Measurements from ENCODE around the gene CRTAC1. TPM values are rescaled to one million over a fixed set of nuclear protein-coding genes. Genes with fewer than 3 reads are reported as not detected.

The CRTAC1 gene
- total RNA-seq, 1 donor from 2014 or later: 128 TPM

DNA sequence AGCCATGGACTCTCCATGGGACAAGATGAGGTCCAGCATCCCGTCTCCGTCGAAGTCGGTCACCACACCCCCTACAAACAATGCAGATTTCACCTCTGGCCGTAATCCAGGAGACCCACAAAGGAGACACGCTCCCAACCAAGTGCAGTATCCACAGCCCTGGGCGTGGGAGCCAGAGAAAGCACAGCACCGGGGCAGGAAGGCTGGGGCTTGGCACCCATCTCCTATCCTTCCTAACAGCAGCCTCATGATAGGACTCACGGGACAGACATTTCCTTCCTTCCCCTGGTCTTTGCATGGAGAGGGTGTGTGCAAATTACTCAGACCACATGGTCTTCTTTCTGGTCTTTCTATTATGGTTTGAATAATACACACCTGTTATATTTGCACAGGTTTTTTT, 134.5 kb downstream of the CRTAC1 start:
- Histone ChIP-seq H3K4me1 (peaks cover 8% of the 10 kb centered on the region), H3K4me3 (no peak overlapping the region), H3K36me3 (no peaks in the 10 kb centered on the region), H3K27ac (no peak overlapping the region), H3K27me3 (no peaks in the 10 kb centered on the region), H3K9me3 (no peaks in the 10 kb centered on the region)
- intact Hi-C loops (cut with DNase I): no loop called here
- ATAC-seq (no peak), DNase-seq (no peak)
- TF ChIP-seq, protein P1, sequence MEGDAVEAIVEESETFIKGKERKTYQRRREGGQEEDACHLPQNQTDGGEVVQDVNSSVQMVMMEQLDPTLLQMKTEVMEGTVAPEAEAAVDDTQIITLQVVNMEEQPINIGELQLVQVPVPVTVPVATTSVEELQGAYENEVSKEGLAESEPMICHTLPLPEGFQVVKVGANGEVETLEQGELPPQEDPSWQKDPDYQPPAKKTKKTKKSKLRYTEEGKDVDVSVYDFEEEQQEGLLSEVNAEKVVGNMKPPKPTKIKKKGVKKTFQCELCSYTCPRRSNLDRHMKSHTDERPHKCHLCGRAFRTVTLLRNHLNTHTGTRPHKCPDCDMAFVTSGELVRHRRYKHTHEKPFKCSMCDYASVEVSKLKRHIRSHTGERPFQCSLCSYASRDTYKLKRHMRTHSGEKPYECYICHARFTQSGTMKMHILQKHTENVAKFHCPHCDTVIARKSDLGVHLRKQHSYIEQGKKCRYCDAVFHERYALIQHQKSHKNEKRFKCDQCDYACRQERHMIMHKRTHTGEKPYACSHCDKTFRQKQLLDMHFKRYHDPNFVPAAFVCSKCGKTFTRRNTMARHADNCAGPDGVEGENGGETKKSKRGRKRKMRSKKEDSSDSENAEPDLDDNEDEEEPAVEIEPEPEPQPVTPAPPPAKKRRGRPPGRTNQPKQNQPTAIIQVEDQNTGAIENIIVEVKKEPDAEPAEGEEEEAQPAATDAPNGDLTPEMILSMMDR (IDR thresholded peaks at IDR 0.05): no peak

DNA sequence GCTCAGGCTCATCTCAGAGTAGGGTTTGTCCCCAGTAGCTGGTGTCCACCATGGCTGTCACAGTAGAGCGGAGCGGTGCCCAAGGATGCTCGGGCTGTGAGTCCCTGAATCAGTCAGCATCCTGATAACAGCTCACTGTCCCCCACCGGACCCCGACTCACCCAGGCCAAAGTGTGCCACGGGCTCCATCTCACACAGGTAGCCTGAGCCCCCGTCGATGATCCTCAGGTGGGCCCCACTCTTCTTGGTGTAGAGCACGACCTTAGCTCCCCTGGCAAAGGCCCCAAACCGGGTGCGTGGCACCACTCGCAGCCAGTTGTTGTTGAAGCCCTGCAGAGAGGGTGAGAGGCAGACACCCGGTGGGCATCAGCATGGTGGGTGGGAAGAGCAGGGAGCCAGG, 135.3 kb downstream of the CRTAC1 start:
- no peaks in the 10 kb centered on the region for H3K27me3 ChIP-seq
- intact Hi-C loops (cut with DNase I): no loop called here
- DNase-seq (no peak), ATAC-seq (no peak)
- H3K9me3 ChIP-seq: no peaks in the 10 kb centered on the region
- no peak overlapping the region for H3K4me3 ChIP-seq
- no peaks in the 10 kb centered on the region for H3K36me3 ChIP-seq
- no peak overlapping the region for H3K27ac ChIP-seq
- peaks cover 8% of the 10 kb centered on the region for H3K4me1 ChIP-seq
- TF ChIP-seq, protein P1 (IDR thresholded peaks at IDR 0.05): no peak

DNA sequence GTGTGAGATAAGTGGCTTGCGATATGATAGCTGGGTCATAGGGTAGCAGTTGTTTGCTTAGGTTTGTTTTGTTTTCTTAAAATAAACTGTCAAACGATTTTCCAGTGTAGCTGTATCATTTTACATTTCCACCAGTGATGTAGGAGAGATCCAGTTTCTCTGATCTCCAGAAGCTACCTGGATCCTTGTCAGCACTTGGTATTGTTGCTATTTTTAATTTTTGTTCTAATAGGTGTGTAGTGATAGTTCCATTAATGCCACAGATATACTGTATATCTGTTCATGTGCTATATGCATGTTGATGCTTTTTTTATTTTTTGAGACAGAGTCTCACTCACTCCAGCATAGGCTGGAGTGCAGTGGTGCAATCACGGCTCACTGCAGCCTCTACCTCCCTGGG, 136.3 kb downstream of the CRTAC1 start:
- H3K4me3 ChIP-seq: no peak overlapping the region
- H3K4me1 ChIP-seq: peaks cover 8% of the 10 kb centered on the region
- intact Hi-C loops (cut with DNase I): no loop called here
- ATAC-seq: no peak
- no peaks in the 10 kb centered on the region for H3K9me3 ChIP-seq
- no peaks in the 10 kb centered on the region for H3K27me3 ChIP-seq
- no peak overlapping the region for H3K27ac ChIP-seq
- H3K36me3 ChIP-seq: no peaks in the 10 kb centered on the region
- TF ChIP-seq, protein P1 (IDR thresholded peaks at IDR 0.05): no peak
- DNase-seq: no peak

DNA sequence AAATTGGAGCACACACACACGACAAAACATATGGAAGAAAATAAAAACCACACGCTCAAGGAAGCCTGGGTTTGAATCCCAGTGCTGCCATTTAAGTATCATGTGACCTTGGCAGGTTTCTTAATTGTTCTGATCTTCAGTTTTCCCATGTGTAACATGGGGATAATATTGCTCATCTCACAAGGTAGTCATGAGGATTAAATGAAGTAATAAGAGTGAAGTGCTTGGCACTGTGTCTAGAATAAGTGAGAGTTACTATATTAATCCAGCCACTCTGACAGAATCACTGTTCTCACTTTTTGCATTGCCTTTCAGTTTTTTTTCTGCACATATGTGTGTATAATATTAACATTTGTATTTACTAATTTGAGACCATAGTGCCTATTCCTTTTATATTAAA, 137.5 kb downstream of the CRTAC1 start:
- H3K9me3 ChIP-seq: no peaks in the 10 kb centered on the region
- no peaks in the 10 kb centered on the region for H3K27me3 ChIP-seq
- peak overlapping the region; percentile 80 for H3K27ac ChIP-seq
- DNase-seq (no peak), ATAC-seq (no peak)
- TF ChIP-seq, protein P1 (IDR thresholded peaks at IDR 0.05): no peak
- H3K4me1 ChIP-seq: peaks cover 4% of the 10 kb centered on the region
- no peaks in the 10 kb centered on the region for H3K36me3 ChIP-seq
- H3K4me3 ChIP-seq: no peak overlapping the region
- intact Hi-C loops (cut with DNase I): no loop called here

DNA sequence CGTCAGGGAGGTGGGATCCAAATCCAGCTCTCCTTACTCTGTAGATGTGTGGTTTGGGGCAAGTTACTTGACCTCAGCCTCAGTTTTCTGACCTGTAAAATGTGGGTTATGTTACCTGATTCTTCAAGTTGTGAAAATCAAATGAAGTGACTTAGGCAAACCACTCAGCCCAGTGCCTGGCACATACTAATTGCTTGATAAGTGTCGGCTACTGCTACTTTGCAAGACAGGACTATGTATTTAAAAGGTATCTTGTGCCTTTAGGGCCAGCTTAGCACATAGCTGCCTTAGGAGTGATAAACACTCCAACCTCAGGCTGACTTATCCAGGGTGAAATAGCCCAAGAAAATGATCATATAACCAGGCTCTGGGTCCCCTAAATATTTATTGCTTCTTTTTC, 137.9 kb downstream of the CRTAC1 start:
- Histone ChIP-seq H3K9me3 (no peaks in the 10 kb centered on the region), H3K4me1 (peaks cover 4% of the 10 kb centered on the region), H3K27ac (peak overlapping the region; percentile 80), H3K27me3 (no peaks in the 10 kb centered on the region), H3K4me3 (no peak overlapping the region), H3K36me3 (no peaks in the 10 kb centered on the region)
- TF ChIP-seq, protein P1 (IDR thresholded peaks at IDR 0.05): no peak
- ATAC-seq (peak; percentile 2), DNase-seq (no peak)
- intact Hi-C loops (cut with DNase I): no loop called here

DNA sequence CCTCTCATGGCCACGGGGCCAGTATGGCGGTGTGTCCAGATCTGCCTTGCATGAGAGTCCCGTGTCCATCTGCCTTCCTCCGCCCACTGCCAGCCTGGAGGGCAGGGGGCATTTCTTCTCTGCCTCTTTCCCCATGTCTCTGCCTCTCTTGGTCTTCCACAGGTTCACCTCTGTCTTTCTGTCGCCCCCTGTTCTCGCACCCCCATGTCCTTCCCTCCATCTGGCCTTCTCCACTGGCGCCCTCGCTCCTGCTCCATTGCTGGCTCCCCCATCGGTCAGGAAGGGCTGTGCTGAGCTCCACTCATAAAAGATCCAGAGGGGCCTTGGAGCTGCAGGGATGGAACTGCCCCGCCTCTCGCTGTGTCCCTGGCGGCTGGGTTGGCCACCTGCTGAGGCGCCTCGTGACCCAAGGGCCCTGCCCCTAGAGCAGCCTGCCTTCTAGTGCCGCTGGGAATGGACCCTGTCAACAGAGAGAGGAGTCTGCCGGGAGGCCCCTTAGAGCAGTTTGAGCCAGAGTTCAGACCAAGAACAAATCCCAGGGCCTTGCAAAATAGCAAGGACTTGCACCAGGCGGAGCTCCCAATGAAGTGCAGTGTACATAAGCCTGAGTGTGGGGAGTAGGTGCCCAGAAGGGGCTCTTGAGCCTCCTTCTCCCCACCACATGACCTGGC, 138.8 kb downstream of the CRTAC1 start:
- ATAC-seq: peak; percentile 86
- intact Hi-C loops (cut with DNase I): no loop called here
- TF ChIP-seq, protein P1 (IDR thresholded peaks at IDR 0.05): no peak
- Histone ChIP-seq H3K36me3 (no peaks in the 10 kb centered on the region), H3K9me3 (no peaks in the 10 kb centered on the region), H3K27me3 (no peaks in the 10 kb centered on the region), H3K4me1 (peaks cover 4% of the 10 kb centered on the region), H3K4me3 (peak overlapping the region; percentile 19), H3K27ac (peak overlapping the region; percentile 80)
- DNase-seq: peak; percentile 93

All from upper lobe of right lung (tissue), 1 donor.